ENCODE measurements around the gene ATP1A1.

The ATP1A1 gene

GRCh38 chr1:116400780-116401179 lies 27.7 kb downstream of the ATP1A1 start:
- DNase-seq (ENCODE audit: low read depth) = no peak
- H3K4me3 ChIP-seq (ENCODE audit: low read length) = no peak overlapping the region
- no peak for TF ChIP-seq CTCF (conservative IDR thresholded peaks at IDR 0.05; ENCODE audit: low read depth, low read length)

- H3K4me3 ChIP-seq (ENCODE audit: low read length) = no peak overlapping the region
- no peak for TF ChIP-seq CTCF (conservative IDR thresholded peaks at IDR 0.05; ENCODE audit: low read depth, low read length)
- no peak for DNase-seq (ENCODE audit: low read depth)
Measured at GRCh38 chr1:116401646-116402176, 28.7 kb downstream of the ATP1A1 start.

- H3K4me3 ChIP-seq (ENCODE audit: low read length) = no peak overlapping the region
- TF ChIP-seq CTCF (conservative IDR thresholded peaks at IDR 0.05; ENCODE audit: low read depth, low read length) = no peak
- DNase-seq (ENCODE audit: low read depth) = no peak
Measured at GRCh38 chr1:116402333-116402732, 29.3 kb downstream of the ATP1A1 start.

GRCh38 chr1:116403496-116404136 lies 30.6 kb downstream of the ATP1A1 start:
- no peak for DNase-seq (ENCODE audit: low read depth)
- no peak for TF ChIP-seq CTCF (conservative IDR thresholded peaks at IDR 0.05; ENCODE audit: low read depth, low read length)
- H3K4me3 ChIP-seq (ENCODE audit: low read length) = no peak overlapping the region

- no peak for TF ChIP-seq CTCF (conservative IDR thresholded peaks at IDR 0.05; ENCODE audit: low read depth, low read length)
- H3K4me3 ChIP-seq (ENCODE audit: low read length) = no peak overlapping the region
- no peak for DNase-seq (ENCODE audit: low read depth)
Measured at GRCh38 chr1:116404699-116405098, 31.7 kb downstream of the ATP1A1 start.

GRCh38 chr1:116405241-116406135 lies 32.4 kb downstream of the ATP1A1 start:
- no peak for DNase-seq (ENCODE audit: low read depth)
- TF ChIP-seq CTCF (conservative IDR thresholded peaks at IDR 0.05; ENCODE audit: low read depth, low read length) = no peak
- H3K4me3 ChIP-seq (ENCODE audit: low read length) = no peak overlapping the region
